SJSA1 (cell line): ENCODE measurements around the gene MLLT10. TPM values are rescaled to one million over a fixed set of nuclear protein-coding genes. Genes with fewer than 3 reads are reported as not detected.

Experiments used
- DNase-seq, 2 experiments: peaks; one replicate each; pipeline ENCODE4 v3.0.0-alpha.2; 2015 to 2020; ENCODE audit warnings: low spot score in 2 of 2, low read depth in 1 of 2
- H3K27ac ChIP-seq: fragments of 250-450 bp; sonication (Bioruptor Pico); 2 replicates; pipeline ENCODE4 v1.5.1; 2020; ENCODE audit warnings: mild to moderate bottlenecking, moderate library complexity
- H3K27me3 ChIP-seq: fragments of 250-450 bp; sonication (Bioruptor Pico); replicated peaks from 2 replicates; pipeline ENCODE4 v1.5.1; 2020; ENCODE audit warnings: mild to moderate bottlenecking, moderate library complexity
- H3K36me3 ChIP-seq: fragments of 250-450 bp; sonication (Bioruptor Pico); 2 replicates; pipeline ENCODE4 v1.5.1; 2020; ENCODE audit warnings: mild to moderate bottlenecking
- H3K4me1 ChIP-seq: fragments of 250-450 bp; sonication (Bioruptor Pico); replicated peaks from 2 replicates; pipeline ENCODE4 v1.6.1; 2021; ENCODE audit warnings: mild to moderate bottlenecking
- H3K4me3 ChIP-seq: fragments of 250-450 bp; sonication (Bioruptor Pico); 2 replicates; pipeline ENCODE4 v1.5.1; 2020; ENCODE audit warnings: mild to moderate bottlenecking
- H3K9me3 ChIP-seq: fragments of 250-450 bp; sonication (Bioruptor Pico); replicated peaks from 2 replicates; pipeline ENCODE4 v1.5.1; 2020; ENCODE audit warnings: mild to moderate bottlenecking
- total RNA-seq: library from RNA; depleted of rRNA; stranded (reverse); fragments of >200 nt; shearing (Covaris generic); gene quantifications from 2 replicates; pipeline ENCODE4 v1.2.3, GENCODE V29; 2014

The MLLT10 gene
- total RNA-seq, 1 experiment from 2014 or later, result 21.7 TPM

DNA sequence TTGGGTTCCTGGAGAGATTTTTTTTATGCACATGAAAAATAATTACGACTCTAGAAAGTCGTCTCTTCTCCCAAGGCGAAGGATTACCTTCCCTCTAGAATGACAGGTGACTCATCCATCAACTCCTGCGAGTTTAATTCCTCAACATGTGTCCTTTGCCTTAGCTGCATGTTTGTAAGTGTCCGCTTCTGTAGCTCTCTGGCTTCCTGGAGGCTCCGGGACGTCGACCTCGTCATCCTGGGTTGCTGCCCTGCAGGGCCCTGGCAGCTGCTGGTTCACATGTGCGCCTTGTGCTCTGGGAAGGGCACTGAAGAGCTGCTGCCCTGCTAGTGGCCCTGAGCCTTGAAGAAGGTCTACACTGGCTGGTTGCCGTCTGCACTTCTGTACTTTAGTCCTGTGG is 210.2 kb downstream of the MLLT10 start:
- no peak overlapping the region for H3K27ac ChIP-seq
- no peaks in the 10 kb centered on the region for H3K9me3 ChIP-seq
- H3K4me3 ChIP-seq, result no peak overlapping the region

GRCh38 chr10:21746118-21746517 is 212.1 kb downstream of the MLLT10 start:
- H3K4me1 ChIP-seq, result no peaks in the 10 kb centered on the region
- no peaks in the 10 kb centered on the region for H3K9me3 ChIP-seq
- no peak overlapping the region for H3K27ac ChIP-seq
- no peak overlapping the region for H3K4me3 ChIP-seq
- peaks cover 37% of the 10 kb centered on the region for H3K36me3 ChIP-seq
- no peak for DNase-seq
- no peaks in the 10 kb centered on the region for H3K27me3 ChIP-seq

More for the DNA sequence above, 210.2 kb downstream of the MLLT10 start:
- Histone ChIP-seq H3K4me1 (no peaks in the 10 kb centered on the region), H3K27me3 (no peaks in the 10 kb centered on the region), H3K36me3 (peaks cover 56% of the 10 kb centered on the region)
- DNase-seq, result no peak

DNA sequence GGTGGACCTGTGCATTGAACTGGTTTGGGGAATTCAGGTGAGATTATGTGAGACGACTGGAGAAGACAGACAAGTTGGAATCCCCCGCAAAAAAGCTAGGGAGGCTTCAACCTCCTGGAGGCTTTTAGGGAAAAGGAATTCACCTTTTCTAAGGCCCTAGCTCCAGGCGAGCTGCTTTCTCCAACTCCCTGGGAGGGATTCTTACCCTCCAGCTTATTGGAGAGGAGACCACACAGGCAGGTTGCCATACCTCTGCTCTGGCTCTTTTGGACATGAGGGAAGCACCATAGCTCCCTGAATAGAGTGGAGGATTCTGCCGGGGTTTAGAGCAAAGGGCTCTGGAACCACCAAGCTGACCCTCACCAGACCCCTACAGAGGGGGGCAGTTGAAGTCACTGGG is 213.8 kb downstream of the MLLT10 start:
- Histone ChIP-seq H3K27me3 (no peaks in the 10 kb centered on the region), H3K9me3 (no peaks in the 10 kb centered on the region), H3K36me3 (peaks cover 20% of the 10 kb centered on the region), H3K4me1 (no peaks in the 10 kb centered on the region), H3K4me3 (no peak overlapping the region), H3K27ac (no peak overlapping the region)
- no peak for DNase-seq

GRCh38 chr10:21749788-21750187 is 215.8 kb downstream of the MLLT10 start:
- no peak for DNase-seq
- H3K27ac ChIP-seq, result no peak overlapping the region
- no peaks in the 10 kb centered on the region for H3K4me1 ChIP-seq
- no peaks in the 10 kb centered on the region for H3K27me3 ChIP-seq
- H3K9me3 ChIP-seq, result no peaks in the 10 kb centered on the region
- H3K36me3 ChIP-seq, result peaks cover under 1% of the 10 kb centered on the region; the same call in 1 of the 2 replicates
- H3K4me3 ChIP-seq, result no peak overlapping the region

GRCh38 chr10:21750424-21750823 is 216.4 kb downstream of the MLLT10 start:
- no peaks in the 10 kb centered on the region for H3K9me3 ChIP-seq
- H3K4me1 ChIP-seq, result no peaks in the 10 kb centered on the region
- DNase-seq, result no peak

GRCh38 chr10:21751341-21752310 is 217.6 kb downstream of the MLLT10 start:
- no peak for DNase-seq
- H3K4me1 ChIP-seq, result no peaks in the 10 kb centered on the region
- no peak overlapping the region for H3K4me3 ChIP-seq
- no peaks in the 10 kb centered on the region for H3K36me3 ChIP-seq
- H3K27ac ChIP-seq, result no peak overlapping the region
- no peaks in the 10 kb centered on the region for H3K27me3 ChIP-seq
- H3K9me3 ChIP-seq, result no peaks in the 10 kb centered on the region

More at GRCh38 chr10:21750424-21750823, 216.4 kb downstream of the MLLT10 start:
- H3K36me3 ChIP-seq, result no peaks in the 10 kb centered on the region
- H3K4me3 ChIP-seq, result no peak overlapping the region
- no peaks in the 10 kb centered on the region for H3K27me3 ChIP-seq
- no peak overlapping the region for H3K27ac ChIP-seq

DNA sequence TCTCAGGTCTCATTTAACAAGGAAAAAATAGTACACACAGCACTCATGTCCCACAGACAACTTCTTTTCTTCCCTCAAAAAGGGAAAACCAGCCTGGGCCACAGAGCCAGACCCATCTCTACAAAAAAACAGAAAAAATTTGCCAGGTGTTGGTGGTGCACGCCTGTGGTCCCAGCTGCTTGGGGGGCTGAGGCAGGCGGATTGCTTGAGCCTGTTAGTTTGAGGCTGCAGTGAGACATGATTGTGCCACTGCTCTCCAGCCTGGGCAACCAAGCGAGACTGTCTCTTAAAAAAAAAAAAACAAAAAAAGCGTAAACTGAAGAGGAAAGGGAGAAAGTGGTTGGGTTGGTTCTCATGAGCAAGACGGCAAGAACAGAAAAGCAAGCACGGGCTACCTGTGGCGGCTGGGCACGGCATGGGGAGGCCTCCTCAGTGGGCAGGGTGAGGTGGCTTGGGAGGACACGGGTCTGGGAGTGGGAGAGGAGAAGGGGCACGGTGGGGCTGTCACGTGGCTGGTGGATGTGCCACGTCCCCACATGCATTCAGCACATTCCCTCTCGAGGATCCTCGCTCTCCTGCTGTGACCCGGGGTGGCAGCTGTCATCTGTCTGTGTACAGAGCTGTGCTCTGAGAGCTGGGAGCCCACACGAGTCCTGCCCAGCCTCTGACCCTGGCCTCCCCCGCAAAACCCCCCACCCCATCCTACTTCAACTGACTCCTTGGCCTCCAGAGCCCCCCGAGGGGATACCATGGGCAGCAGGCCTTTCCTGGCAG is 219.7 kb downstream of the MLLT10 start:
- Histone ChIP-seq H3K4me1 (no peaks in the 10 kb centered on the region), H3K27ac (no peak overlapping the region), H3K36me3 (no peaks in the 10 kb centered on the region), H3K4me3 (no peak overlapping the region), H3K27me3 (no peaks in the 10 kb centered on the region), H3K9me3 (no peaks in the 10 kb centered on the region)
- DNase-seq, result no peak

DNA sequence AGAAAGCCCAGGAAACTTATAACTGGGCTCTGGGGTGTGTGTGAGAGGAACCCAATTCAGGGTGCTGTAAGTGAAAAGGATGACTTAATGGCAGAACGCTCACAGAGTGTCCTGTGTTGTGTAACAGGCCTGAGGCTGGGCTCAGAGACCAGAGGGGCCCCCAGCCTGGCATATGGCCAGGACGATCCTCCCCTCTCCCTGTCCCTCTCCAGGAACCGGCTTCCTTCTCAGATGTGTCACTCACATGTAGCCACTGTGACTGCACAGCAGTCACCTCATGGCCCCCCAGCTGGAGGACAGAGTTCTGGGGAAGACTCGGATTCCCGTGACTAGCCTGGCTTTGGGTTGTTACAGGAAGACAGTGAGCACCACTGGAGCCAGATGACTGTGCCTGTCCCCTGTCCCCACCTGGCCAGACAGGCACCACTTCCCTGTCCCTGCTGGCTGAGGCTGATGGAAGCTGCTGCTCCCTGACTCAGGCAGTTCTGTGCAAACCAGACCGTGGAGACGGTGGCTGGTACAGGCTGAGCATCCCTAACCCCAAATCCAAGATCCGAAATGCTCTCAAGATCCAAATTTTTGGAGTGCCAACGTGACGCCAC is 220.5 kb downstream of the MLLT10 start:
- Histone ChIP-seq H3K4me1 (no peaks in the 10 kb centered on the region), H3K27me3 (no peaks in the 10 kb centered on the region), H3K4me3 (no peak overlapping the region), H3K27ac (no peak overlapping the region), H3K9me3 (no peaks in the 10 kb centered on the region), H3K36me3 (no peaks in the 10 kb centered on the region)
- DNase-seq, result no peak

DNA sequence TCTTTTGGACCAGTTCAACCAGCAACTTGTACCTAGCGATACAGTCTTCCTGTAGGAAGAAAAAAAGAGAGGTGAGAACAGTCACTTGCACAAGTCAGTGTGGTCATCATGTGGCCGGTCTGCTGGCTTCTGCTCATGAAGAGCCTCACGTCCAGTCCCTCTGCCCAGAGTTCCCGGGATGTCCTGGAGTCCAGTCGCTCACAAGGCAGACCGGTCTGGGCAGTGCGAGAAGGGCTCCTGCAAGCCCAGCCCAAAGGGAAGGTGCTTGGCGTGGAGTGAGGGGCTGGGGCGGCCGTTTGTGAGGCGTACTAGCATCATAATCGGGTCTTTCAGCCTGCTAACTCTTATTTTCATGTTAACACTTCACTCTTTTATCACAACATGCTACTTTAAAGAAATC is 222.7 kb downstream of the MLLT10 start:
- Histone ChIP-seq H3K27ac (no peak overlapping the region), H3K4me1 (no peaks in the 10 kb centered on the region), H3K4me3 (no peak overlapping the region), H3K36me3 (no peaks in the 10 kb centered on the region), H3K9me3 (no peaks in the 10 kb centered on the region), H3K27me3 (no peaks in the 10 kb centered on the region)
- DNase-seq, result no peak

GRCh38 chr10:21757185-21757901 is 223.3 kb downstream of the MLLT10 start:
- H3K36me3 ChIP-seq, result no peaks in the 10 kb centered on the region
- H3K9me3 ChIP-seq, result no peaks in the 10 kb centered on the region
- H3K27ac ChIP-seq, result no peak overlapping the region
- no peaks in the 10 kb centered on the region for H3K4me1 ChIP-seq
- no peak for DNase-seq
- H3K27me3 ChIP-seq, result no peaks in the 10 kb centered on the region
- no peak overlapping the region for H3K4me3 ChIP-seq

- Histone ChIP-seq H3K4me3 (no peak overlapping the region), H3K27me3 (no peaks in the 10 kb centered on the region), H3K4me1 (no peaks in the 10 kb centered on the region), H3K36me3 (no peaks in the 10 kb centered on the region), H3K9me3 (no peaks in the 10 kb centered on the region), H3K27ac (no peak overlapping the region)
- DNase-seq, result no peak
These were observed 224.2 kb downstream of the MLLT10 start for GRCh38 chr10:21758239-21758638.

DNA sequence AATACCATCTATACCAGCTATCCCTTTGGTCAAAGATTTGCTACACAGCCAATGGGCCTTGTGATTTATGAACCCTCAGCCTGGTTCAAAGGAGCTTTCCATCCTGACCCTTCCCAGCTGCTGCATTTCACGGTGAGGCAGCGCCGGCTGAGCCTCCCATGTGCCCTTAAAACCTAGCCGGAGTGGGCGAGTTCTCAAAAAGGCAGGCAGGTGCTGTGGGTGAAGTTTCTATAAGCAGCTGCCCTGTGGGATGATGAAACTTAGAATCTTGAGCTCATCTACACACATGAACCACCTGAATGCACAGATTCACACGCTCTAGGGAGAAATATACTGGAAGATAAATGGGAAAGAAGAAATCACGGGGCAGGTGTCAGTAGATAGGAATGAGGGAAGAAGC is 224.7 kb downstream of the MLLT10 start:
- H3K4me3 ChIP-seq, result no peak overlapping the region
- no peak for DNase-seq
- H3K4me1 ChIP-seq, result no peaks in the 10 kb centered on the region
- no peaks in the 10 kb centered on the region for H3K9me3 ChIP-seq
- H3K27me3 ChIP-seq, result no peaks in the 10 kb centered on the region
- no peaks in the 10 kb centered on the region for H3K36me3 ChIP-seq
- H3K27ac ChIP-seq, result no peak overlapping the region

DNA sequence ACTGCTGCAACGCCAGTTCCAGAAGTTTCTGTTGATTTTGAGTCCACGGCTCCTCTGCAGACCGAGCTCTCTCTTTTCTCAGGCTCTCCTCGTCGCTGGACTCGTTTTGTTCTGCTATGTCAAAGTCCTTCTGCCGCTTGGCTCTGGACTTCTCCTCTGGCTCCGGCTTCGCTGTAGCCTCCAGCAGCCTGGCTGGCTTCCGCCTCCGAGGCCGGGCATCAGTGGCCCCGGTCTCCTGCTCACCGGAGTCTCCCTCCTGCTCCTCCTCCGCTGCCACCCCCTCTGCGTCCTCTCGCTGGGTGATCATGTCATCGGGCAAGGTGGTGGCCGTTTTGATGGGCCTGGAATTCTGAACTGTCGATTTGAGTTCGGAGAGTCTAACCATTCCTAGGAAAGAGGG is 225.2 kb downstream of the MLLT10 start:
- H3K4me1 ChIP-seq, result no peaks in the 10 kb centered on the region
- H3K27ac ChIP-seq, result no peak overlapping the region
- H3K36me3 ChIP-seq, result no peaks in the 10 kb centered on the region
- H3K9me3 ChIP-seq, result no peaks in the 10 kb centered on the region
- no peak for DNase-seq
- H3K27me3 ChIP-seq, result no peaks in the 10 kb centered on the region
- no peak overlapping the region for H3K4me3 ChIP-seq
